ENCODE measurements around the gene RALGAPA1. TPM values are rescaled to one million over a fixed set of nuclear protein-coding genes. Genes with fewer than 3 reads are reported as not detected.

Gene RALGAPA1
- total and polyA plus RNA-seq, 3 experiments from 2014 or later = 28.2 to 37.9 (median 29.3) TPM

DNA sequence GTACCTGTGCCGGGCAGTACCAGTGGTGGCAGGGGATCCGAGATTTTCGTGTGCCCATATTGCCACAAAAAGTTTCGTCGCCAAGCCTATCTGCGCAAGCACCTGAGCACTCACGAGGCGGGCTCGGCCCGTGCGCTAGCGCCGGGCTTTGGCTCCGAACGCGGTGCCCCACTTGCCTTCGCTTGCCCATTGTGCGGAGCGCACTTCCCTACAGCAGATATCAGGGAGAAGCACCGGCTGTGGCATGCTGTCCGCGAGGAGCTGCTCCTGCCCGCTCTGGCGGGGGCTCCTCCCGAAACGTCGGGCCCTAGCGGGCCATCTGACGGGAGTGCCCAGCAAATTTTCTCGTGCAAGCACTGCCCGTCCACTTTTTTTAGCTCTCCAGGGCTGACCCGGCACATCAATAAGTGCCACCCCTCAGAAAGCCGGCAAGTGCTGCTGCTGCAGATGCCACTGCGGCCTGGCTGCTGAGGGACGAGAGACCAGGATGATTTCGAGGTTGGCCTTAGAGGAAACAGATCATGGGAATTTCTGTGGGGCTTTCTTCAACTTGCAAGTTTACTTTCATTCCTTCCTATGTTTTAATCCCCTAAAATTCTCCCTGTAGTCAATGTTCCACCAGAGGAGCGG is 273.5 kb downstream of the RALGAPA1 start:
- H3K9me3 ChIP-seq (ENCODE audit: low read length) = no peaks in the 10 kb centered on the region
- H3K4me3 Mint-ChIP-seq = peak overlapping the region; percentile 41 to 91 (median 47)
- DNase-seq = no peak
- H3K4me1 Mint-ChIP-seq = peaks cover 7 to 20% (median 7%) of the 10 kb centered on the region in 3 donors
- no peaks in the 10 kb centered on the region for H3K36me3 ChIP-seq (ENCODE audit: insufficient read depth, low read length)
- no peak overlapping the region for H3K27ac ChIP-seq (ENCODE audit: low read depth, low read length)
- H3K9me3 Mint-ChIP-seq = no peaks in the 10 kb centered on the region
- H3K27ac Mint-ChIP-seq = no peak overlapping the region
- peaks cover 11 to 16% (median 12%) of the 10 kb centered on the region in 3 donors for H3K36me3 Mint-ChIP-seq
- H3K27me3 Mint-ChIP-seq = peaks cover 29 to 41% of the 10 kb centered on the region in 2 donors
- H3K4me3 ChIP-seq (ENCODE audit: low read length) = no peak overlapping the region
- H3K27me3 ChIP-seq (ENCODE audit: insufficient read depth, low read length, poor library complexity, severe bottlenecking) = peaks cover 21% of the 10 kb centered on the region
- POLR2A ChIA-PET = no interaction called here
- H3K4me1 ChIP-seq (ENCODE audit: insufficient read depth, low read length) = peaks cover 15% of the 10 kb centered on the region
- CTCF ChIA-PET = no interaction called here

DNA sequence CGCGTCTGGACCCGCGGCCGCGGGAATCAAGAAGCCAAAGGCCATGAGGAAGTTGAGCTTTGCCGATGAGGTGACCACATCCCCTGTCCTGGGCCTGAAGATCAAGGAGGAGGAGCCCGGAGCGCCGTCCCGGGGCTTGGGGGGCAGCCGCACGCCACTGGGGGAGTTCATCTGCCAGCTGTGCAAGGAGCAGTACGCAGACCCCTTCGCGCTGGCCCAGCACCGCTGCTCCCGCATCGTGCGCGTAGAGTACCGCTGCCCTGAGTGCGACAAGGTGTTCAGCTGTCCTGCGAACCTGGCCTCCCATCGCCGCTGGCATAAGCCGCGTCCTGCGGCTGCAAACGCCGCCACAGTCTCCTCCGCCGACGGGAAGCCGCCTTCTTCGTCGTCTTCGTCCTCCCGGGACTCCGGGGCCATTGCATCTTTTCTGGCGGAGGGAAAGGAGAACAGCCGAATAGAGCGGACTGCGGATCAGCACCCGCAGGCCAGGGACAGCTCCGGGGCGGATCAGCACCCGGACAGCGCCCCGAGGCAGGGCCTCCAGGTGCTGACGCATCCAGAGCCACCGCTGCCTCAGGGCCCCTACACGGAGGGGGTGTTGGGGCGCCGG is 274.1 kb downstream of the RALGAPA1 start:
- peaks cover 9 to 13% (median 10%) of the 10 kb centered on the region in 3 donors for H3K36me3 Mint-ChIP-seq
- Histone ChIP-seq H3K4me3 (ENCODE audit: low read length) (no peak overlapping the region), H3K36me3 (ENCODE audit: insufficient read depth, low read length) (no peaks in the 10 kb centered on the region), H3K27ac (ENCODE audit: low read depth, low read length) (no peak overlapping the region), H3K4me1 (ENCODE audit: insufficient read depth, low read length) (peaks cover 15% of the 10 kb centered on the region), H3K9me3 (ENCODE audit: low read length) (no peaks in the 10 kb centered on the region), H3K27me3 (ENCODE audit: insufficient read depth, low read length, poor library complexity, severe bottlenecking) (peaks cover 21% of the 10 kb centered on the region)
- CTCF ChIA-PET = no interaction called here
- H3K4me1 Mint-ChIP-seq = peaks cover 7 to 20% (median 7%) of the 10 kb centered on the region in 3 donors
- H3K4me3 Mint-ChIP-seq = peak overlapping the region; percentile 76 to 91 (median 80)
- H3K27ac Mint-ChIP-seq = peak overlapping the region in 1 of 8 donors; percentile 58
- H3K9me3 Mint-ChIP-seq = no peaks in the 10 kb centered on the region
- peak; percentile 31 to 66 (median 64) for DNase-seq
- POLR2A ChIA-PET = no interaction called here
- H3K27me3 Mint-ChIP-seq = peaks cover 33 to 47% of the 10 kb centered on the region in 2 donors

DNA sequence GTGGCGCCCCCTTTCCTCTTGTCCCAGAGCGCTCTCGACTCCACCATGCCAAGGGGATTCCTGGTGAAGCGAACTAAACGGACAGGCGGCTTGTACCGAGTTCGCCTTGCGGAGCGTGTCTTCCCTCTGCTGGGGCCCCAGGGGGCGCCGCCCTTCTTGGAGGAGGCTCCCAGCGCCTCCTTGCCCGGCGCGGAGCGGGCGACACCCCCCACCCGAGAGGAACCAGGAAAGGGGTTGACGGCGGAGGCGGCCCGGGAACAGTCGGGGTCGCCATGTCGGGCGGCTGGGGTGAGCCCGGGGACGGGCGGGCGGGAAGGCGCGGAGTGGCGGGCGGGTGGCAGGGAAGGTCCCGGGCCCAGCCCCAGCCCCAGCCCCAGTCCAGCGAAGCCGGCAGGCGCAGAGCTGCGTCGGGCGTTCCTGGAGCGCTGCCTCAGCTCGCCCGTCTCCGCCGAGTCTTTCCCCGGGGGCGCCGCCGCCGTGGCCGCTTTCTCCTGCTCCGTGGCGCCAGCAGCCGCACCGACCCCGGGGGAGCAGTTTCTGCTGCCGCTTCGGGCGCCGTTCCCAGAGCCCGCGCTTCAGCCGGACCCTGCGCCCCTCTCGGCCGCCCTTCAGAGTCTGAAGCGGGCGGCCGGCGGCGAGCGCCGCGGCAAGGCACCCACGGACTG is 274.8 kb downstream of the RALGAPA1 start:
- Mint-ChIP-seq H3K27me3 (peaks cover 37 to 52% of the 10 kb centered on the region in 2 donors), H3K4me1 (peaks cover 7 to 20% (median 7%) of the 10 kb centered on the region in 3 donors), H3K27ac (no peak overlapping the region), H3K4me3 (peak overlapping the region; percentile 66 to 87 (median 80)), H3K36me3 (peaks cover 7 to 9% (median 9%) of the 10 kb centered on the region in 3 donors), H3K9me3 (no peaks in the 10 kb centered on the region)
- H3K36me3 ChIP-seq (ENCODE audit: insufficient read depth, low read length) = no peaks in the 10 kb centered on the region
- H3K27ac ChIP-seq (ENCODE audit: low read depth, low read length) = no peak overlapping the region
- H3K4me3 ChIP-seq (ENCODE audit: low read length) = no peak overlapping the region
- POLR2A ChIA-PET = no interaction called here
- H3K27me3 ChIP-seq (ENCODE audit: insufficient read depth, low read length, poor library complexity, severe bottlenecking) = peaks cover 21% of the 10 kb centered on the region
- no peaks in the 10 kb centered on the region for H3K9me3 ChIP-seq (ENCODE audit: low read length)
- CTCF ChIA-PET = no interaction called here
- DNase-seq = peak in 1 of 5 donors; percentile 7
- peaks cover 15% of the 10 kb centered on the region for H3K4me1 ChIP-seq (ENCODE audit: insufficient read depth, low read length)

DNA sequence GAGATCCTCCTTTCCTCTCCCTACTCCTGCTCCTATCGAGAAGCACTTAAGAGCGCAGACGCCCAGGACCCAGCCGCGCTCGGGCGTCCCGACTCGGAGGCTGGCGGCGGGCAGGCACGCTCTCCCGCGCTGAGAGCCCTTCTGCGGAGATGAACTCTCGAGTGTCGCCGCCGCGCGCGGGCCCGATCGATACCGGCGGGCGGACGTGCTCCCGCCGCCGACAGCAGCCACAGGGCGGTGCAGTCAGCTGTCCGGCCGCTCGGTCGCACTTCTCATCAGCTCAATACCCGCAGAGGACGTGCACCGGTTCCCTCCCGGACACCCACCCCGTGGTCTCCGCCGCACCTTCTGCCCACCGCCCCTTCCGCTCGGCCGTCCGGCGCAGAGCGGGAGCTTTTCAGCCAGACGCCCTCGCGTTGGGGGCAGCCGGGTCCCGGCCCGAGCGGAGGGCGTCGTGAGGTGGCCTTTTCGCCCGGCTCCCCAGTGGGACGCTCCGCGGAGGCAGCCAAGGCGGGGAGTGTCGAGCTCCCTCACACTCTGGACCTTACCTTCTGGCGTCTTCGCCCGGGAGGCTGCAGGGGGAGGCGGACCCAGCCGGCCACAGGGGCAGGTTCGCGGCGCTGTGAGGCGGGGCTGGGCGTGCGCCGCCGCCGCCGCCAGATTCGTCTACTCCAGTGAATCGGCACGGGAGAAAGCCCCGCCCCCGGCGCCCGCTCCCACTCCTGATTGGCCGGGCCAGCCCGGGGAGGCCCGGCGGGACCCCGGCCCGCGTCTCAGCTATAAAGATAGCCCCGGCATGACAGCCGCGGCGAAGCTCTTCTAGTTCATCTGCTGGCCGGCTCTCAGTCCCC is 275.5 kb downstream of the RALGAPA1 start, which contains the start of gene INSM2:
INSM2 (plus strand) TSS at position 808 of the 851 bp plus-strand sequence. CDS start 89 bp downstream, outside the sequence.
- H3K36me3 ChIP-seq (ENCODE audit: insufficient read depth, low read length) = no peaks in the 10 kb centered on the region
- Mint-ChIP-seq H3K9me3 (no peaks in the 10 kb centered on the region), H3K27me3 (peaks cover 38 to 56% of the 10 kb centered on the region in 2 donors), H3K4me1 (peaks cover 7 to 20% (median 7%) of the 10 kb centered on the region in 3 donors), H3K36me3 (peaks cover 7 to 9% (median 9%) of the 10 kb centered on the region in 3 donors), H3K4me3 (peak within 1 kb of the TSS; percentile 76 to 89 (median 80)), H3K27ac (no peak within 1 kb of the TSS)
- peak; percentile 11 to 52 (median 23) for DNase-seq
- H3K9me3 ChIP-seq (ENCODE audit: low read length) = no peaks in the 10 kb centered on the region
- H3K4me1 ChIP-seq (ENCODE audit: insufficient read depth, low read length) = peaks cover 15% of the 10 kb centered on the region
- CTCF ChIA-PET = interaction anchor here (0.9 kb wide), 1 partner anchor 10 kb away, joined by 3 read pairs; no protein-coding TSS in a partner anchor
- H3K4me3 ChIP-seq (ENCODE audit: low read length) = peak within 1 kb of the TSS; percentile 15
- peaks cover 21% of the 10 kb centered on the region for H3K27me3 ChIP-seq (ENCODE audit: insufficient read depth, low read length, poor library complexity, severe bottlenecking)
- POLR2A ChIA-PET = no interaction called here
- no peak within 1 kb of the TSS for H3K27ac ChIP-seq (ENCODE audit: low read depth, low read length)

DNA sequence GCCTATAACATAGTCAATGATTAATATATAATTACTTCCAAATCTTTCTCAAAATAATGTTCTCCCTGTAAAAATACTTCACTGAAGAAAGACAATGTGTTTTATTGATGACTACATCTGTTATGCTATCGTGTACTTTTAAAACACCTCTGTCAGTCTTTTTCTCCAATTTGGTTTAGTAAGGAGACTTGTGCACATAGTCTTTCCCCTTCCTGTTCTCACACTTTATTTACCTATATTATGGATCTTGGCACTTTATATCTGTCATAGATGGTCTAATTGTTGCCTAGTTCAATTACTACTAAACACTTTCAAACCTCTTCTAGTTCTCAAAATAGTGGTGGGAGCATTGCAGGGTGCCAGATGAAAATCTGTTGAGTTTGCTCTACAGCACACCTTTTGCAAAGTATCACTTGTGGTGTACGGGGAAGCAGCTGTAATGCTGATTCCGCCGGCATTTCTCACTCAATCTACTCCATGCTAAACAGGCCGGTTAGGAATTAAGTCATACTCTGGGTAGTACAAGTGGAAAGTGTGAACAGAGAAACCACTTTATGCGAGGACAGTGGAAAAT is 276.2 kb downstream of the RALGAPA1 start:
- H3K36me3 ChIP-seq (ENCODE audit: insufficient read depth, low read length) = no peaks in the 10 kb centered on the region
- H3K27me3 ChIP-seq (ENCODE audit: insufficient read depth, low read length, poor library complexity, severe bottlenecking) = peaks cover 21% of the 10 kb centered on the region
- no peak overlapping the region for H3K27ac ChIP-seq (ENCODE audit: low read depth, low read length)
- H3K9me3 ChIP-seq (ENCODE audit: low read length) = no peaks in the 10 kb centered on the region
- peak overlapping the region; percentile 15 for H3K4me3 ChIP-seq (ENCODE audit: low read length)
- ChIA-PET CTCF (interaction anchor here (0.9 kb wide), 1 partner anchor 10 kb away, joined by 3 read pairs; no protein-coding TSS in a partner anchor), POLR2A (no interaction called here)
- Mint-ChIP-seq H3K36me3 (peaks cover 2 to 4% (median 4%) of the 10 kb centered on the region in 3 donors), H3K9me3 (no peaks in the 10 kb centered on the region), H3K27ac (no peak overlapping the region), H3K27me3 (peaks cover 38 to 59% of the 10 kb centered on the region in 2 donors), H3K4me1 (peaks cover 7 to 20% (median 7%) of the 10 kb centered on the region in 3 donors), H3K4me3 (peak overlapping the region; percentile 46 to 87 (median 67))
- DNase-seq = no peak
- peaks cover 15% of the 10 kb centered on the region for H3K4me1 ChIP-seq (ENCODE audit: insufficient read depth, low read length)

DNA sequence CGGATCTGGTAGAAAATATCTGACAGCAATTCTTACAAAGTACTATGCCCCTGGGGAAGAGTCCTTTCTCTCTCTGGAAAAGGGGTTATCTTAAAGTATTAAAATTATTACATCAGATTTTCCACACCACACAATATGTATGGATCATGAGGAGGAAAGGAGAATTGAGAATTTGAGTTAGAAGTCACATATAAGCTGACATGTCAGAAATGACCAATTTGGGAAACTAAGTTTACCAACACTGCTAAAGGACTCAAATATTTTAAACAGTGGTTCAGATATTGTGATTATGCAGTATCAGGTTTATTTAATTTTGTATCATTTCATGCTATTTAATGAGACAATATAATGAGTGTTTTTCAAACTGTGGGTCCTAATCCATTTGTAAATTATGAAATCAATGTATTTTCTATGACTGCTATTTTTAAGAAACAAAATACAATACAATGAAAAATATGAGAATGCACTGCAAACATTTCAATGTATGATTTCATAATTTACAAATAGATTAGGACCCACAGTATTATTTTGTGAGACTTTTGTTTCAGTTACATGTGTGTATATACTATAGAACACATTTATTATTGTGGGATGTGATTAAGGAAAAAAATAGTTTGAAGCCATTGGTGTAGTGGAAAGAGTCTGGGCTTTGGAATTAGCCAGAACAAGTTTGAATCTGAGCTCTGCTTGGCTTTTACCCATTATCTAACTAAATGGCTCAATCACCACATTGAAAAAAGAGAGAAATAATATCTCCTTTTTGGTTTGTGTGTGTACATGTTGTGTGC is 276.9 kb downstream of the RALGAPA1 start:
- no peaks in the 10 kb centered on the region for H3K9me3 Mint-ChIP-seq
- peaks cover 7 to 20% (median 7%) of the 10 kb centered on the region in 3 donors for H3K4me1 Mint-ChIP-seq
- Histone ChIP-seq H3K4me3 (ENCODE audit: low read length) (no peak overlapping the region), H3K27ac (ENCODE audit: low read depth, low read length) (no peak overlapping the region), H3K4me1 (ENCODE audit: insufficient read depth, low read length) (peaks cover 15% of the 10 kb centered on the region), H3K27me3 (ENCODE audit: insufficient read depth, low read length, poor library complexity, severe bottlenecking) (peaks cover 21% of the 10 kb centered on the region), H3K36me3 (ENCODE audit: insufficient read depth, low read length) (no peaks in the 10 kb centered on the region), H3K9me3 (ENCODE audit: low read length) (no peaks in the 10 kb centered on the region)
- DNase-seq = no peak
- ChIA-PET POLR2A (no interaction called here), CTCF (no interaction called here)
- peaks cover 0 to 4% (median 2%) of the 10 kb centered on the region in 3 donors for H3K36me3 Mint-ChIP-seq
- H3K27me3 Mint-ChIP-seq = peaks cover 38 to 61% of the 10 kb centered on the region in 2 donors
- H3K27ac Mint-ChIP-seq = no peak overlapping the region
- H3K4me3 Mint-ChIP-seq = peak overlapping the region in 1 of 7 donors; percentile 7

DNA sequence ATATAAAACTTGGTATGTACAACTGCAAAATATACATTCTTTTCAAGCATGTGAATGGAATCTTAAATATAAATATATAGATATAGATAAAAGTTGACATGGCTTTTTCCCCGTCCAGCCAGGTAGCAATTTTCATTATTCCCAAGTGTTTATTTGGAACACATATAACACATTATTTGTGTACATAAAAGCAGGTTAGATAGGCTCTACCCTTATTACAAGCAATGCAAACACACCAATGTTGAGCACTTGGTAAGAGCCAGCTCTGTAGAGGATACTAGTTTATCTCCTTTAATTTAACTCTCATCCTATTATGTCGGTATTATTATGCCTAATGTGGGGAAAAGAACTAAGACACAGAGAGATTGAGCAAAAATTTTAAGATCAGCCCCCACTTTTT is 282.1 kb downstream of the RALGAPA1 start:
- peaks cover 0 to 6% (median 0%) of the 10 kb centered on the region in 5 donors for H3K9me3 Mint-ChIP-seq
- H3K4me1 ChIP-seq (ENCODE audit: insufficient read depth, low read length) = no peaks in the 10 kb centered on the region
- H3K4me3 ChIP-seq (ENCODE audit: low read length) = no peak overlapping the region
- H3K36me3 Mint-ChIP-seq = no peaks in the 10 kb centered on the region
- H3K4me1 Mint-ChIP-seq = no peaks in the 10 kb centered on the region
- no peaks in the 10 kb centered on the region for H3K9me3 ChIP-seq (ENCODE audit: low read length)
- no peak overlapping the region for H3K27ac Mint-ChIP-seq
- POLR2A ChIA-PET = no interaction called here
- H3K27me3 ChIP-seq (ENCODE audit: insufficient read depth, low read length, poor library complexity, severe bottlenecking) = no peaks in the 10 kb centered on the region
- CTCF ChIA-PET = no interaction called here
- H3K27ac ChIP-seq (ENCODE audit: low read depth, low read length) = no peak overlapping the region
- peaks cover 22 to 53% of the 10 kb centered on the region in 2 donors for H3K27me3 Mint-ChIP-seq
- no peaks in the 10 kb centered on the region for H3K36me3 ChIP-seq (ENCODE audit: insufficient read depth, low read length)
- no peak overlapping the region for H3K4me3 Mint-ChIP-seq
- no peak for DNase-seq
